Measurements from ENCODE around the gene C3orf49.

DNA sequence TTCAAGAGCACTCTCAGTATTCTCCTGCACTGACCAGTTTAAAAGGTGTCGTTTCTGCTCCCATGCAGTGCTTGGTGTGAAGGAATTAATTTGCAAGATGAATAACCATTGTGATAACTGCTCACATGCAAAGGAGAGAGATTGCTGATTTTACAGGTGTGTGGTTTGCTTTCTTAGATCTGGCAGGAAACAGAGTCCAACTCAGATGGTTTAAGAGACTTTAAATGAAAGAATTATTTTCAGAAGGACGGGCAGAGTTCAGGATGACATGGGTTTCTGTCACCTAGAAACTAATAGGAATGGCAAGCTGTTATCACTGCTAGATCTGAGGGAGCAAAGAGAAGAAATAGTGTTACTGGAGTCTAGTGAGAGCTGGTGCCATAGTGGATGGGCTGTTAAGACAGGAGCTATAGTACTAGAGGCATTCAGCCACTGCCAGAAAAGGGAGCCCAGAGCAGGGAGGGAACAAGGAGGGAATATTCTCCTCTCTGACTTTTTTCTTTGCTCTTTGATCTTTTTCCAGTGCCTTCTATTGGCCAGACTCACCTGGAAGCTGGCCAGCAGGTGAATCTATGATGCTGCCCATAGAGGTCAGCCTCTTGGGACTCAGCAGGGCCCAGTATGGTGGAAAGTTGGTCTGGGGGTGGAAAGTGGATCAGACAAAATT lies 59.4 kb downstream of the C3orf49 start:
- TF ChIP-seq, protein P1, sequence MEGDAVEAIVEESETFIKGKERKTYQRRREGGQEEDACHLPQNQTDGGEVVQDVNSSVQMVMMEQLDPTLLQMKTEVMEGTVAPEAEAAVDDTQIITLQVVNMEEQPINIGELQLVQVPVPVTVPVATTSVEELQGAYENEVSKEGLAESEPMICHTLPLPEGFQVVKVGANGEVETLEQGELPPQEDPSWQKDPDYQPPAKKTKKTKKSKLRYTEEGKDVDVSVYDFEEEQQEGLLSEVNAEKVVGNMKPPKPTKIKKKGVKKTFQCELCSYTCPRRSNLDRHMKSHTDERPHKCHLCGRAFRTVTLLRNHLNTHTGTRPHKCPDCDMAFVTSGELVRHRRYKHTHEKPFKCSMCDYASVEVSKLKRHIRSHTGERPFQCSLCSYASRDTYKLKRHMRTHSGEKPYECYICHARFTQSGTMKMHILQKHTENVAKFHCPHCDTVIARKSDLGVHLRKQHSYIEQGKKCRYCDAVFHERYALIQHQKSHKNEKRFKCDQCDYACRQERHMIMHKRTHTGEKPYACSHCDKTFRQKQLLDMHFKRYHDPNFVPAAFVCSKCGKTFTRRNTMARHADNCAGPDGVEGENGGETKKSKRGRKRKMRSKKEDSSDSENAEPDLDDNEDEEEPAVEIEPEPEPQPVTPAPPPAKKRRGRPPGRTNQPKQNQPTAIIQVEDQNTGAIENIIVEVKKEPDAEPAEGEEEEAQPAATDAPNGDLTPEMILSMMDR (IDR thresholded peaks at IDR 0.05), result no peak
- no peak for TF ChIP-seq EZH2 (IDR thresholded peaks at IDR 0.05)
